Neutrophil (primary cell): Measurements from ENCODE around the gene VWA8.

ENCODE experiments used
- H3K27ac ChIP-seq: fragments of 200-600 bp; sonication (generic); 2 replicates; pipeline ENCODE4 v1.5.1; 2016; ENCODE audit warnings: mild to moderate bottlenecking, moderate library complexity
- H3K27me3 ChIP-seq: fragments of 200-600 bp; sonication (generic); 2 replicates; pipeline ENCODE4 v1.6.0; 2016; ENCODE audit warnings: mild to moderate bottlenecking
- H3K36me3 ChIP-seq: fragments of 200-600 bp; sonication (generic); 2 replicates; pipeline ENCODE4 v1.5.1; 2017
- H3K4me1 ChIP-seq, 2 experiments: fragments of 200-600 bp in 1 of 2; sonication (generic) in 1 of 2; 1 replicate in 1 of 2; 2 replicates in 1 of 2; pipeline versions ENCODE4 v1.5.1 to v1.6.1; 2013 to 2016; ENCODE audit warnings: low read depth in 1 of 2, low read length in 1 of 2, mild to moderate bottlenecking in 1 of 2, moderate library complexity in 1 of 2; ENCODE audit not compliant: control insufficient read depth in 1 of 2, insufficient read depth in 1 of 2
- H3K4me3 ChIP-seq, 2 experiments: fragments of 200-600 bp in 1 of 2; sonication (generic) in 1 of 2; 1 replicate in 1 of 2; 2 replicates in 1 of 2; pipeline ENCODE4 v1.5.1; 2013 to 2016; ENCODE audit warnings: low read depth in 1 of 2, low read length in 1 of 2, mild to moderate bottlenecking in 1 of 2, moderate library complexity in 1 of 2
- H3K9me3 ChIP-seq: fragments of 200-600 bp; sonication (generic); 2 replicates; pipeline ENCODE4 v1.5.1; 2016
- TF ChIP-seq, protein P1 (sequence below): fragments of 200-600 bp; sonication (generic); IDR thresholded peaks from 2 replicates; pipeline ENCODE4 v1.5.1; 2016; ENCODE audit warnings: antibody characterized with exemption

Gene VWA8

GRCh38 chr13:41644742-41645141 lies 316.2 kb downstream of the VWA8 start:
- Histone ChIP-seq H3K4me3 (no peak overlapping the region), H3K27me3 (no peaks in the 10 kb centered on the region), H3K4me1 (peaks cover 0 to 5% of the 10 kb centered on the region in 2 experiments), H3K27ac (no peak overlapping the region), H3K9me3 (no peaks in the 10 kb centered on the region), H3K36me3 (no peaks in the 10 kb centered on the region)
- TF ChIP-seq, protein P1, sequence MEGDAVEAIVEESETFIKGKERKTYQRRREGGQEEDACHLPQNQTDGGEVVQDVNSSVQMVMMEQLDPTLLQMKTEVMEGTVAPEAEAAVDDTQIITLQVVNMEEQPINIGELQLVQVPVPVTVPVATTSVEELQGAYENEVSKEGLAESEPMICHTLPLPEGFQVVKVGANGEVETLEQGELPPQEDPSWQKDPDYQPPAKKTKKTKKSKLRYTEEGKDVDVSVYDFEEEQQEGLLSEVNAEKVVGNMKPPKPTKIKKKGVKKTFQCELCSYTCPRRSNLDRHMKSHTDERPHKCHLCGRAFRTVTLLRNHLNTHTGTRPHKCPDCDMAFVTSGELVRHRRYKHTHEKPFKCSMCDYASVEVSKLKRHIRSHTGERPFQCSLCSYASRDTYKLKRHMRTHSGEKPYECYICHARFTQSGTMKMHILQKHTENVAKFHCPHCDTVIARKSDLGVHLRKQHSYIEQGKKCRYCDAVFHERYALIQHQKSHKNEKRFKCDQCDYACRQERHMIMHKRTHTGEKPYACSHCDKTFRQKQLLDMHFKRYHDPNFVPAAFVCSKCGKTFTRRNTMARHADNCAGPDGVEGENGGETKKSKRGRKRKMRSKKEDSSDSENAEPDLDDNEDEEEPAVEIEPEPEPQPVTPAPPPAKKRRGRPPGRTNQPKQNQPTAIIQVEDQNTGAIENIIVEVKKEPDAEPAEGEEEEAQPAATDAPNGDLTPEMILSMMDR: no peak

GRCh38 chr13:41643507-41643906 lies 317.4 kb downstream of the VWA8 start:
- TF ChIP-seq, protein P1: no peak
- H3K27ac ChIP-seq: no peak overlapping the region
- no peaks in the 10 kb centered on the region for H3K36me3 ChIP-seq
- H3K9me3 ChIP-seq: no peaks in the 10 kb centered on the region
- H3K4me3 ChIP-seq: no peak overlapping the region
- H3K27me3 ChIP-seq: no peaks in the 10 kb centered on the region
- peaks cover 0 to 5% of the 10 kb centered on the region in 2 experiments for H3K4me1 ChIP-seq

DNA sequence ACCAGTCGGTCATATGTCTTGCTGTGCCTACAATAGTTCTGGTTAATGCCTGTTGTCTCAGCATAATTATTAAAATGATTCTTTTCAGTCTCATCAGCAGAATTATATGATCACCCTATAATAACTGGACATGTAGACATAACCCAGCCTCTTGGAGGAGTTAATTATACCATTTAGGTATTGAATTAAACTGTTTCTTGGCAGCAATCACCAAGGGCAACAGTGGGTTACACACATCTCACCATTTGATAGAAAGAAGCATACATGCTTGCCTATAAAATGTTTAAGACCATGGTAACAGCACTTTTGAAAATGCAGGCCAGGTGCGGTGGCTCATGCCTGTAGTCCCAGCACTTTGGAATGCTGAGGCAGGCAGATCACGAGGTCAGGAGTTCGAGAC lies 318.9 kb downstream of the VWA8 start:
- Histone ChIP-seq H3K9me3 (no peaks in the 10 kb centered on the region), H3K4me1 (peaks cover 0 to 5% of the 10 kb centered on the region in 2 experiments), H3K27ac (no peak overlapping the region), H3K4me3 (no peak overlapping the region), H3K36me3 (no peaks in the 10 kb centered on the region), H3K27me3 (no peaks in the 10 kb centered on the region)
- TF ChIP-seq, protein P1: no peak

GRCh38 chr13:41641429-41641828 lies 319.5 kb downstream of the VWA8 start:
- Histone ChIP-seq H3K27ac (no peak overlapping the region), H3K4me3 (no peak overlapping the region), H3K9me3 (no peaks in the 10 kb centered on the region), H3K4me1 (peaks cover 0 to 5% of the 10 kb centered on the region in 2 experiments), H3K27me3 (no peaks in the 10 kb centered on the region), H3K36me3 (no peaks in the 10 kb centered on the region)
- TF ChIP-seq, protein P1: no peak

DNA sequence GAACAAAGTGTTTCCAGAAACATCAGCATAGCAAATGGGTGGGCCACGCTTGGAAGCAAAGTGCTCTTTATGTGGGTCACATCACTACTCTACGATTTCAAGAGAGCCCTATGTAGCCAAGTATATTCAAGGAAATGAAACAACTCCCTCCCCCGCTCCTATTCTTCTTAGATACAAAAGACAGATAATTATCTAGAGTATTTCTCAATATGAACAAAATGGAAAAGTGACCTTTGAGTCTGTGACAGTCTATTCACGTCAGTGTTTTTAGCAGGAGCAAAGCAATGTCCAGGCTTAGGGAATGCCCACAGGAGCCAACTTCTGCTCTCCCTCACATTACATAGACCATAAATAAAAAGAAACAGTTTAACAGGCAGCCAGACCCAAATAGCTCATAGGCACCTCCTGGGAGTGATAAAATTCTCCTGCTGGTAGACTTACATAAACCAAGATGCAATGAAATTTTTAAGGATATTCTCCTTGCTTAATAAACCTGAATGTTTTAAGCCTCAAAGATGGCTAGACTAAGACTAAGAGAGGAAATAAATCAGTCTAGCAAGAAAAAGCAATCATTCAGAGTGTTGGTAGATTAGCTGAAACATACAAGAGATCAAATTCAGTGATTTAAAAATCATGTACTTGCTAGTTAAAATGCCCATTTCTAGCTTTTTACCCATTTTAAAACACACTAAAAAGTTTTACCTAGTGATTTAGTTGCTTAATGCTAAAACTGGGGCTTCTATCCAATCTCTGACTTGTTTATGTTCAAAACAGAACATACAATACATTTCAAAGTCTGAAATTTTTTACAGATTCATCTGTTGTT lies 320.7 kb downstream of the VWA8 start:
- Histone ChIP-seq H3K27me3 (no peaks in the 10 kb centered on the region), H3K36me3 (no peaks in the 10 kb centered on the region), H3K9me3 (no peaks in the 10 kb centered on the region), H3K4me3 (no peak overlapping the region), H3K4me1 (peaks cover 0 to 1% of the 10 kb centered on the region in 2 experiments), H3K27ac (no peak overlapping the region)
- TF ChIP-seq, protein P1: no peak
